Activated T-cell treated with anti-CD3 and anti-CD28 coated beads, Interleukin-2, amount 50 U/mL, for 4 hours (primary cell): Measurements from ENCODE around the gene PRKCE. TPM values are rescaled to one million over a fixed set of nuclear protein-coding genes. Genes with fewer than 3 reads are reported as not detected.

Experiments used
- ATAC-seq, 2 donors: fragments of 200-7000 bp; cut with Tn5 transposase; one replicate each; pipeline ENCODE4 v1.10.0; 2021
- DNase-seq: peaks from one replicate; pipeline ENCODE4 v3.0.0-alpha.2; 2020
- H3K27me3 Mint-ChIP-seq: one replicate; pipeline ENCODE4 v1.8.0; 2021; ENCODE audit warnings: low read depth, mixed read lengths
- H3K36me3 Mint-ChIP-seq: one replicate; pipeline ENCODE4 v1.8.0; 2022; ENCODE audit warnings: mixed read lengths; ENCODE audit not compliant: insufficient read depth
- H3K4me1 Mint-ChIP-seq: one replicate; pipeline ENCODE4 v1.8.0; 2021; ENCODE audit warnings: low read depth, mixed read lengths
- H3K4me3 Mint-ChIP-seq: one replicate; pipeline ENCODE4 v1.8.0; 2021; ENCODE audit warnings: mild to moderate bottlenecking, moderate library complexity, mixed read lengths
- H3K9me3 Mint-ChIP-seq: one replicate; pipeline ENCODE4 v1.8.0; 2021; ENCODE audit warnings: mixed read lengths
- total RNA-seq, 3 donors: library from RNA; stranded (reverse); gene quantifications; one replicate each; pipeline ENCODE4 v1.2.1, GENCODE V29; 2021

The PRKCE gene
- total RNA-seq, 3 donors from 2014 or later: 9.1 to 9.5 (median 9.2) TPM

DNA sequence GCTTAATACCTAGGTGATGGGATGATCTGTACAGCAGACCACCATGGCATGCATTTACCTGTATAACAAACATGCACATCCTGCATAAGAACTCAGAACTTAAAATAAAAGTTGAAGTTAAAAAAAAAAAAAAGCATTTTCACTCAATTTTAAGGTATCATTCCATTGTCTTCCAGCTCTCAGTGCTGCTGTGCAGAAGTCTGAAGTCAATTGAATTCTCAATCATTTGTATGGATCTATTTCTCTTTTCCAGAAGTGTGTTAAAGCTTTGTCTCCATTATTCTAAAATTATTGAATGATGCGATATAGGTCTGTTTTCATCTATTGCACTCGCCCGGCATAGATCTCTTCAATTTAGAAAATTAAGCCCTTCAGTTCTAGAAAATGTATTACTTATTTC lies 443.2 kb downstream of the PRKCE start:
- no peak for ATAC-seq
- peaks cover 5% of the 10 kb centered on the region for H3K9me3 Mint-ChIP-seq
- H3K4me3 Mint-ChIP-seq: no peak overlapping the region
- no peak for DNase-seq
- H3K4me1 Mint-ChIP-seq: peaks cover 3% of the 10 kb centered on the region
- H3K27me3 Mint-ChIP-seq: no peaks in the 10 kb centered on the region
- peaks cover 13% of the 10 kb centered on the region for H3K36me3 Mint-ChIP-seq

DNA sequence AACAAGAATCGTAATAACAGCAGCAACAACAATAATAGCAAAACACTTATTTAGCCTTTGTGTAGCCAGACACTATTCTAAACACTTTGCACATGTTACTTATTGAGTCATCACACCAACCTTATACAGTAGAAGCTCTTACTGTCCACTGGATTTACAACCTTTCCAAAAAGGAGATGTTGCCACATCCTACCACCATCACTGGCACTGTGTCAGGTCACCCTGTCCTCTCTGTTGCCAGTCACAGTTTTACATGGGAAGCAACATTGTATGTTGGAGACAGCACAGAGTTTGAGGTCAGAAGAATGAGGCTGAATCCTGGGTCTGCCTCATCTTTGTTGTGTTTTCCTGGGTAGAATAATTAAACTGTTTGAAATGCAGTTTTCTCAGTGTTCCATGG lies 444.4 kb downstream of the PRKCE start:
- Mint-ChIP-seq H3K4me3 (no peak overlapping the region), H3K36me3 (peaks cover 15% of the 10 kb centered on the region), H3K9me3 (peaks cover 5% of the 10 kb centered on the region), H3K4me1 (peaks cover 3% of the 10 kb centered on the region), H3K27me3 (no peaks in the 10 kb centered on the region)
- no peak for ATAC-seq
- no peak for DNase-seq

DNA sequence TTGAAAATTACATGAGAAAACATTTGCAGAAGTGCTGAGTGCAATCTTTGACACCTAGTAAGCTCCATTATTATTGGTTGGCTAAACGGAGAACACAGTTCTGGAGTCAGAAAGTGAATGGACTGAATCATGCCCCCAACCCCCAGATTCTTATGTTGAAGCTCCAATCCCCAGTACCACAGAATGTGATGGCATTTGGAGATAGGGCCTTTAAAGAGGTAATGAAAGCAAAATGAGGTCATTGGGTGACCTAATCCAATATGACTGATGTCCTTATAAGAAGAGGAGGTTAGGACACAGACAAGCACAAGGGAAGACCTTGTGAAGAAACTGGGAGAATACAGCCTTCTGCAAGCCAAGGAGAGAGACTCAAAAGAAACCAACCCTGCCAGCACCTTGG lies 444.8 kb downstream of the PRKCE start:
- ATAC-seq (no peak), DNase-seq (no peak)
- H3K4me3 Mint-ChIP-seq: no peak overlapping the region
- peaks cover 3% of the 10 kb centered on the region for H3K4me1 Mint-ChIP-seq
- peaks cover 5% of the 10 kb centered on the region for H3K9me3 Mint-ChIP-seq
- peaks cover 17% of the 10 kb centered on the region for H3K36me3 Mint-ChIP-seq
- H3K27me3 Mint-ChIP-seq: no peaks in the 10 kb centered on the region

DNA sequence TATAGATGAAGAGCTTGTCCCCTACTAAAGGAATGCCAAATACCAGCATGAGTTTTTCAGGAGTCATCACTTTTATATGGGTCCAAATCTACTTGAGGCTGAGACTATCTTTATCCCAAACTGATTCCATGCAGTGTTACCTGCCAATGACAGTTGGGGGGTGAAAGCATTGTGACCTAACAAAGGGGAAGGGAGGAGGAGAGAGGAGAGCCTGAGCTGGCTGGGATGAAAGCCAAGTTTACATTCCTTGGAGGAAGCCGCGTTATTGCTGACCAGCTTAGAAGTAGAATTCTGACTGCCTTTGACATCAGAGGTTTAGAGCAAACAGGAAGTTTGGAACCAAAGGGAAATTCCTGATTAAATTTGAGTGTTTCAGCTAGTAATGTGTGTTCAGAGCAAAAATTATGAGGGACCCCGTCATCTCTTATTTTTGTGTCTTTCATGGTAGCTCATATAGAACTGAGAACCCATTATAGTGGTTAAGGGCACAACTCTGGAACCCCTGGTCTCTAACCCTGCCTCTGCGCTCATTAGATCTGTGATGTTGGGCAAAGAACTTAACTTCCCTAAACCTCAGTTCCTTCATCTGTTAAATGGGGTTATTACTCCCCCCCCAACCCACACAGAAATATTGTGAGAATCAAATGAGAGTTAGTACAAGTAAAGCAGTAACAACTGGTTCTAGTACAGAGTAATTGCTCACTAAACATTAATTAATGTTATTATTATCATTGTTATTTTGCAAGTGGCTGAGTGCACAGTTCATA lies 446.4 kb downstream of the PRKCE start:
- peaks cover 5% of the 10 kb centered on the region for H3K9me3 Mint-ChIP-seq
- ATAC-seq: no peak
- DNase-seq: no peak
- no peaks in the 10 kb centered on the region for H3K27me3 Mint-ChIP-seq
- peaks cover 19% of the 10 kb centered on the region for H3K36me3 Mint-ChIP-seq
- H3K4me3 Mint-ChIP-seq: no peak overlapping the region
- H3K4me1 Mint-ChIP-seq: no peaks in the 10 kb centered on the region

DNA sequence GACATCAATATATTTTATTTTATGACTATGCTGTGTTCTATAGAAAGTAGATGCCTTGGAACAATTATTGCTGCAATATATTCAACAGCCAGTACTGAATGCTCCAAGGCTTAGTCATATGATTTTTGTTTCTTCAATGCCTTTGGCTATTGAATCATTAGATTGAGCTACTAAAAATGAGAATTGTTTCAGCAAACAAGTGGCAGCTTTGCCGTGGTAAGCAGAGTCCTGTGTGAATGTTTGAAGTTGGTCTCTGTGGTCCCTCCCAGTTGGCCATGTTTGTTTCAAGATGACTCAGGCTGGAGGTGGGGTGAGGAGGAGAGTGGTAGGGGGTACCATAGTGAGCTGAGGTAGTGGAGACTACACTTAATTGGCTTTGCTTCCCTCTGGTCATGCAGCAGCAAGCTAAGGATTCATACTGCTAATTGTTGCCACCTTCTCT lies 447.2 kb downstream of the PRKCE start:
- ATAC-seq (peak; percentile 30 to 35), DNase-seq (no peak)
- H3K27me3 Mint-ChIP-seq: no peaks in the 10 kb centered on the region
- H3K4me3 Mint-ChIP-seq: no peak overlapping the region
- no peaks in the 10 kb centered on the region for H3K4me1 Mint-ChIP-seq
- peaks cover 8% of the 10 kb centered on the region for H3K9me3 Mint-ChIP-seq
- H3K36me3 Mint-ChIP-seq: peaks cover 19% of the 10 kb centered on the region

DNA sequence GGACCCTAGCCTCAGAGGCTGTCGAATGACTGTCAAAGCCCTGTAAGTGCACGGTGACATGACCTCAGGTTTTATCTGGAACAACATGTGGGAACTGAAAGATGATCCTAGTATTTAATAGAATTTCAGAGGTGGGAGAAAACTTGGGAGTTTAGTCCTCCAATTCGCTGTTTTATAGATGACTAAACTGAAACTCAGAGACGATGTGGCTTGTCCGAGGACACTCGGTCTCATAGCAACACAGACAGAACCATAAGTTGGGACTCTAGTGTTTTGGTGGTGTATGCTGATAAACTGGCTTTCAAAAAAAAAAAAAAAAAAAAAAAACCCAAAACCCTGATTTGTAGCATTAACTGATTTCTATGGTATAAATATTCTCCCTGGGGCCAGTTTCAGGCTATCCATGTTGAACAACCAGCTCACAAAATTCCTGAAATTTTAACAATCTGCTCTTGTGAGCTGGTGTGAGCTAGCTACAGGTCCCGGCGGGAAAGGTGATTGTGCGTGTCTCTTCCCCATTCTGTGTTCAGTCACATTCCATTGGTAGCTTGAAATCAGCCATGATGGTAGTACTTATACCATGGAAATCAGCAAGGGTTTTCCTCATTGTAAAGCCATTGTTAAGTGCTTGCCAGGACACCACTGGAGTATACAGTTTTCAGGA lies 450.2 kb downstream of the PRKCE start:
- ATAC-seq (no peak), DNase-seq (no peak)
- Mint-ChIP-seq H3K9me3 (peaks cover 21% of the 10 kb centered on the region), H3K36me3 (peaks cover 26% of the 10 kb centered on the region), H3K4me3 (no peak overlapping the region), H3K27me3 (no peaks in the 10 kb centered on the region), H3K4me1 (no peaks in the 10 kb centered on the region)

DNA sequence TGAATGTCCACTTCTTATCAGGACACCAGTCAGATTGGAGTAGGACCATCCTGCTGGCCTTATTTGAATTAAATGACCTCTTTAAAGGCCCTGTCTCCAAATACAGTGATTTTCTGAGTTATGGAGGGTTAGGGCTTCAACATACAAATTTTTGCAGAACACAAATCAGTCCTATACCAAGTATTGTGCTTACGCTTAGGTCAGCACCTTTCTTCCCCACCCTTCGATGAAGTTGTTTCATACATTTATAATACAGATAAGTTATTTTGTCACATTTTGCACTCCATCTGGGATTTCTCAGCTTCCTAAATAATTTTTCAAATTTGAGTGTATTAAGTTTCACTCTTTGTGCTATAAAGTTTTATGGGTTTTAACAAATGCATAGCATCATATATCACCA lies 455.2 kb downstream of the PRKCE start:
- no peak overlapping the region for H3K4me3 Mint-ChIP-seq
- H3K4me1 Mint-ChIP-seq: no peaks in the 10 kb centered on the region
- peaks cover 21% of the 10 kb centered on the region for H3K9me3 Mint-ChIP-seq
- peaks cover 34% of the 10 kb centered on the region for H3K36me3 Mint-ChIP-seq
- DNase-seq (no peak), ATAC-seq (no peak)
- no peaks in the 10 kb centered on the region for H3K27me3 Mint-ChIP-seq

DNA sequence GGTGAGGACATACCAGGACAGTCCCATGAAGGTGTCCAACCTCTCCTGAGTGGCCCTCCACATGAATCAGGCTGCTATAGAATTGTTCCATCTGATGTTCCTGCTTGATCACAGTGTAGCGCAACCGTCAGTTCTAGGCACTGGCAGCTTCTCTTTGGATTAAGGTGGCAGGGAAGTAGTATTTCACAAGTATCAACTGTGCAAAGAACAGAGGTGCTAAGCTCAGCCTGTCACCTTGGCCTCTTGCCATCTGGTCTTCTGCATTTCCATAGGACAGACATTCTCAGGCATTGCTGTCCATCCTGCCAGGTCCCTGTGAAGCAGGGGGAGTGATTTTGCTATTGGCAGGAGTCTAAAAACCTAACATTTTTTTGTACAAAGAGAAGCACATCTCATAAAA lies 463.5 kb downstream of the PRKCE start:
- no peak overlapping the region for H3K4me3 Mint-ChIP-seq
- DNase-seq (no peak), ATAC-seq (no peak)
- peaks cover 11% of the 10 kb centered on the region for H3K36me3 Mint-ChIP-seq
- H3K4me1 Mint-ChIP-seq: no peaks in the 10 kb centered on the region
- no peaks in the 10 kb centered on the region for H3K27me3 Mint-ChIP-seq
- H3K9me3 Mint-ChIP-seq: no peaks in the 10 kb centered on the region

DNA sequence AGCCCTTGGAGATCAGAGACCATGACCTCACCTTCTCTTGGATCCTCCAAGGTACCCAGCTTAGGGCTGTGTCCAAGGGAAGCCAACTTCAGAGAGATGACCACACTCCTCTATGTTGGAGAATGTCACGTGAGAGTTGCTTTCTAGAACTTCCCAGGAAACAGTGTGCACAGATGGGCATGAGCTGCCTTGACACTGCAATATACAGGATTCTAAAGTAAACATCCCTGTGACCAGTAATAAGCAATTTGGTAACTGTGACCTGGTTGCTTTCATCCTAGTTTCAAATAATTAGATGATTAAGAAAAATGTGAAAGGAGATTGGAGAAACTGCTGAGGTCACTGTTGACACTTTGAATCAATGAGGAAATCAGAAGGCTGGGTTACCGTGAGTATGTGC lies 464.7 kb downstream of the PRKCE start:
- no peaks in the 10 kb centered on the region for H3K9me3 Mint-ChIP-seq

DNA sequence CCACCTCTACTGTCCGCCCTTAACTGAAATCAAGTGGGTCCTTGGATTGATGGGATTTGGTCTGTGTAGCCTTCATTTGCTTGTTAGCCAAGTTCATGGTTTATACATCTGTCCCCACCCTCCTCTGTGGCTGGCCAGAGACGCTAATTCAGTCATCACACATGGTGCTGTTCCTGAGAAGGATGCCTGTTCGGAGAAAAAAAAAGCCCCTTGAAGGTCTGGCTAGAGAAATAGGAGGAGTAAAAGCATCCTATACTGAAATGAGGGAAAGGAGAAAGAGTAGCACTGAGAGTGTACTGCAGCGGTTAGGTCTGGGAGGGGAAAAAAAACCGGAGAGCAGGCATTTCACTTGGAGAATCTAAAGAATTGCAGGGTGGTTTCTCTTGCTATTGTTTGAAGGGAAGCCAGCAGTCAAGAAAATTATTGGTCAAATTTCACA lies 465.1 kb downstream of the PRKCE start:
- Mint-ChIP-seq H3K4me1 (no peaks in the 10 kb centered on the region), H3K36me3 (peaks cover 8% of the 10 kb centered on the region), H3K9me3 (no peaks in the 10 kb centered on the region), H3K27me3 (no peaks in the 10 kb centered on the region), H3K4me3 (no peak overlapping the region)
- no peak for ATAC-seq
- no peak for DNase-seq

More for the DNA sequence above, 464.7 kb downstream of the PRKCE start:
- Mint-ChIP-seq H3K36me3 (peaks cover 10% of the 10 kb centered on the region), H3K27me3 (no peaks in the 10 kb centered on the region), H3K4me1 (no peaks in the 10 kb centered on the region), H3K4me3 (no peak overlapping the region)
- DNase-seq (no peak), ATAC-seq (no peak)

DNA sequence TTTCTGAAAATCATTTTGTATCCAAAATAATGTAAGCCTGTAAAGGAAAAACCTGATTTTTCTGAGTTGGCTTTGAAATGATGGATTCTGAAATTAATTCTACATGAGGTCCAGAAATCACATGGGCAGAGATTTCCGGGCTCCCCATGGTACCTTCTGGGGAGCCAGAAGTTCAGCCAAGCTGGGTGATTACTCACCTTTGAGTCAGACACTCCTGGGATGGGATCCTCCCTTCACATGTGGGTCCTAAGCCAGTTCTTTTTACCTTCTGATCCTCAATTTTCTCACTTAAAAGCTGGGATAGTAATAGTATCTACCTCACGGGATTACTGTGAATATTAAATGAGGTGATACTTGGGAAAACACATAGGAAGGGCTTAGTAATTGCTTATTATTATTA lies 465.9 kb downstream of the PRKCE start:
- no peaks in the 10 kb centered on the region for H3K9me3 Mint-ChIP-seq
- no peak overlapping the region for H3K4me3 Mint-ChIP-seq
- peaks cover 3% of the 10 kb centered on the region for H3K36me3 Mint-ChIP-seq
- H3K4me1 Mint-ChIP-seq: no peaks in the 10 kb centered on the region
- ATAC-seq: no peak
- no peaks in the 10 kb centered on the region for H3K27me3 Mint-ChIP-seq
- no peak for DNase-seq

DNA sequence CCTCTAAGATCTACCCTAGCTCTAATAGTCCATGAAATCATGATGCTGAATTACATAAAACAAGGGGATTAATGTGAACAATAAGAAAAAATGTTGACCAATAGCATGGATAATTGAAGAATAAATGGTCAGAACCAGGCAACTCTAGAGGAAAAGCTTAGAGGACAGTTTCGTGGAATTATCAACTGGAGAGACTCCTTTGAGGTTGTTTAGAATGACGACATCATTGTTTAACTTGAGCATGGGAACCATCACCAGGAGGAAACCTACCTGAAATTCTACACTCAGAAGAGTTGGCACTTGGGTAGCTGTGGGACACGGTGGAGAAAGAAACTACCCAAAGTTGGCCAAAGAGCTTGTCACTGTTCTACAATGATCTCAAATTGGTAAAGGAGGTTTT lies 466.5 kb downstream of the PRKCE start:
- Mint-ChIP-seq H3K4me1 (no peaks in the 10 kb centered on the region), H3K27me3 (no peaks in the 10 kb centered on the region), H3K36me3 (peaks cover 3% of the 10 kb centered on the region), H3K9me3 (no peaks in the 10 kb centered on the region), H3K4me3 (no peak overlapping the region)
- ATAC-seq (no peak), DNase-seq (no peak)

DNA sequence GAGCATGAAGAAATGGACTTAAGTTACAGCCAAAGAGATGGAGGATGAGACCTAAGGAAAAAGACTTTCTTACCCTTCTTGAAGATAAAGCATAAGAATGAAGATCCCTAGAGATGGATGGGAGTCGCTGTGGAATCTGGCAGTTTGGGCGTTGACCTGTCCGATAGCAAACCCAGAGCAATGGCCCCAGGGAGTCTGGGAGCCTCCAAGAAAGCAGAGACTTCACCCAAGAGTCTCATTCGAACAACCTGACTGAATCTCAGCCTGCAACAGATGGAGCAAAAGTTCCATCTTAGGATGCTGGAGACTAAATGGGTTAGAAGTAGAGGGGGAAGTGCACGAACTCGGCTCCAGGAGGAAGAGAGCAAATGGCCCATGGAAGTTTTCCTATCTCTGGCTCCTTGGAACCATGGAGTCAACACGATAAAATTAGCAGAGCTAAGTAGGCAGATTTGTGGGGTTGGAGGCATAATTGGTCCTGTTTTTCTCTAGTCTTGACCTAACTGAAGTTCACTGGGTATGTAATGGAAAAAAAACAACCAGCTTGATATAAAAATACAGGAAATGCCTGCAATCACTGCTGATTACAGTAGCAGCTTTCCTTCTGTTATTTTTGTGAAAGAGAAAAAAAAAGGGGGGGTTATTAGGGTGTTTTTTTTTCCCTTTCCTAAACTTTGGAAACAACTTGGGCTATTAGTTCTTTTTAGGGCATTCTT lies 467.3 kb downstream of the PRKCE start:
- H3K27me3 Mint-ChIP-seq: no peaks in the 10 kb centered on the region
- no peaks in the 10 kb centered on the region for H3K4me1 Mint-ChIP-seq
- no peaks in the 10 kb centered on the region for H3K9me3 Mint-ChIP-seq
- no peak for ATAC-seq
- no peak overlapping the region for H3K4me3 Mint-ChIP-seq
- H3K36me3 Mint-ChIP-seq: peaks cover 8% of the 10 kb centered on the region
- no peak for DNase-seq

DNA sequence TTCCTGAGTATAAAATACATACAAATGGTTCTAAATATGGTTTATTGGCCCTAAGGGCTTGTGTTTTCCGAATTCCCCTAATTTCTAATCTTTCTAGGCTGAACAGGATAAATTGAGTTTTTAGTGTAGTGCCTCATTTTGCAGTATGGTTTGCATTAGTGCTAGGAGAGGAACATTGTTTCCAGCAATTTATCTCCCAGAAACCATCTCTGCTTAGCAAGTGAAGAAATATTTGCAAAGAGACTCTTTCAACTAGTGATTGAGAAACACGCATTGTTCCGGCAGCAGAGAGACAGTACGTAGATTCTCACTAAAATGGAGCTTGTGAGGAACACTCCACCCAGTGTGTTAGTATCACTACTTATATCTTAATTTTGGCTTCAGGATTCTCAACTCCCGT lies 468.0 kb downstream of the PRKCE start:
- no peaks in the 10 kb centered on the region for H3K9me3 Mint-ChIP-seq
- H3K4me1 Mint-ChIP-seq: no peaks in the 10 kb centered on the region
- H3K4me3 Mint-ChIP-seq: no peak overlapping the region
- H3K27me3 Mint-ChIP-seq: no peaks in the 10 kb centered on the region
- no peak for ATAC-seq
- DNase-seq: no peak
- H3K36me3 Mint-ChIP-seq: peaks cover 9% of the 10 kb centered on the region
